HFFc6 (cell line): Measurements from ENCODE around the gene PTPRN. TPM values are rescaled to one million over a fixed set of nuclear protein-coding genes. Genes with fewer than 3 reads are reported as not detected.
"Not testable (repeated sequence)": the region's sequence is repeated elsewhere in the genome, so short reads cannot be mapped to it uniquely, and the experiment has no call there.

ENCODE experiments used
- DNase-seq: peaks from one replicate; pipeline ENCODE4 v3.0.0-alpha.2; 2018
- H3K27ac Mint-ChIP-seq: 2 replicates; pipeline ENCODE4 v1.8.0; 2020; ENCODE audit warnings: mild to moderate bottlenecking, mixed read lengths
- H3K27me3 Mint-ChIP-seq: 2 replicates; pipeline ENCODE4 v1.8.0; 2021; ENCODE audit warnings: mild to moderate bottlenecking, moderate library complexity, mixed read lengths; ENCODE audit not compliant: insufficient read depth
- H3K36me3 Mint-ChIP-seq: 2 replicates; pipeline ENCODE4 v1.8.0; 2021; ENCODE audit warnings: low read depth, mixed read lengths
- H3K4me1 Mint-ChIP-seq: 2 replicates; pipeline ENCODE4 v1.8.0; 2020; ENCODE audit warnings: low read depth, mixed read lengths
- H3K4me3 Mint-ChIP-seq: 2 replicates; pipeline ENCODE4 v1.8.0; 2020; ENCODE audit warnings: mild to moderate bottlenecking, moderate library complexity, mixed read lengths
- H3K9me3 Mint-ChIP-seq: 2 replicates; pipeline ENCODE4 v1.8.0; 2020; ENCODE audit warnings: mild to moderate bottlenecking, mixed read lengths
- CTCF ChIP-seq: fragments of 200-600 bp; sonication (generic); IDR thresholded peaks from 2 replicates; pipeline ENCODE4 v1.5.0; 2021; ENCODE audit warnings: antibody characterized with exemption, mild to moderate bottlenecking
- total RNA-seq, 6 experiments: library from RNA; stranded (reverse); fragmentation: NEBNext Ultra II Directional; extraction: Animal tissue kit (Norgen Biotek cat#: 25700); gene quantifications; 2 replicates in 1 of 6; 3 replicates in 5 of 6; pipeline ENCODE4 v1.2.3, GENCODE V29; 2021

Gene PTPRN
- total RNA-seq, 6 experiments from 2014 or later = 5.2 to 18.3 (median 15.2) TPM

DNA sequence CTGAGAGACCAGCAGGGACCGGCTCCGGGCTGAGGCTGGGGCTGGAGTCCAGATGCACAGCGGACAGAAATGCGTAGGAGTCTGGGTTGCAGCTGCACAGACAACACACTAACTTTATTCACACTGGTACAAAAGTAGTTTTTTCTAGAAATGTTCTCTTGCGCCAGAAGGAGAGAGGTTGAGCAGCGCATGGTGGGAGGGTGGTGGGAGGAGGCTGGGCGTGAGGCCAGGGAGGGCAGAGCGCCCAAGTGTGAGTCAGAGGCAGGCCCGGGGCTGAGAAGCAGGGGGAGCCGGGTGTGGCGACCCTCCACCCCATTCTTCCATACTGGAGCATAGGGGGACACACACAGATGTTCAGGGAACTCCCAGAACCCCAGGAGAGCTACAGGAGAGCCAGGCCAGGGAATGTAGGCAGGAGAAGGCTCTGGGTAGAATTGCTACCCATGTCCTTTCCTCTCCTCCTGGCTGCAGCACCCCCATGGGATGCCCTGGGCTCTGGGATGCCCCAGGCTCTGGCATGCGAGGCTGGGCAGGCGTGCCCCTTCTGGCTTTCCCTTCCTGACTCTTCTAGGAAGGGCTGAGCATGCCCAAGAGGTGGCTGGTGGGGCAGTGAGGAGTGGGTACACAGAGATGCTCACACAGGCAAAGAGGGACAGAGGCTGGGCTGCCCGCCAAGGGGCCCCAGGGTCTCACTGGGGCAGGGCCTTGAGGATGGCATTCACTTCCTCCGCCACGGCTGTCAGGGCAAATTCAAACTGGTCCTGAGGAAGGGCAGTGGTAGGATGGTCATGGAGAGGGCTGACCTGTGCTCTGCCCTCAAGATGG, 19.5 kb downstream of the PTPRN start:
- peaks cover 24% of the 10 kb centered on the region for H3K4me1 Mint-ChIP-seq
- peaks cover 9% of the 10 kb centered on the region for H3K27me3 Mint-ChIP-seq
- DNase-seq = peak; percentile 79
- H3K4me3 Mint-ChIP-seq = peak overlapping the region; percentile 49
- H3K36me3 Mint-ChIP-seq = no peaks in the 10 kb centered on the region; the same call in 1 of the 2 replicates
- no peaks in the 10 kb centered on the region for H3K9me3 Mint-ChIP-seq
- peak overlapping the region; percentile 79 for H3K27ac Mint-ChIP-seq
- TF ChIP-seq CTCF = no peak

GRCh38 chr2:219289195-219289536, 20.0 kb downstream of the PTPRN start:
- peaks cover 20% of the 10 kb centered on the region for H3K4me1 Mint-ChIP-seq

GRCh38 chr2:219287580-219288265, 21.5 kb downstream of the PTPRN start:
- Mint-ChIP-seq H3K27me3 (peaks cover 6% of the 10 kb centered on the region), H3K4me3 (no peak overlapping the region), H3K4me1 (peaks cover 18% of the 10 kb centered on the region), H3K9me3 (no peaks in the 10 kb centered on the region), H3K36me3 (peaks cover 6% of the 10 kb centered on the region; the same call in 1 of the 2 replicates), H3K27ac (no peak overlapping the region)
- no peak for DNase-seq
- no peak for TF ChIP-seq CTCF

More at GRCh38 chr2:219289195-219289536, 20.0 kb downstream of the PTPRN start:
- H3K4me3 Mint-ChIP-seq = peak overlapping the region; percentile 49; the same call in 1 of the 2 replicates
- peaks cover 7% of the 10 kb centered on the region for H3K27me3 Mint-ChIP-seq
- no peak for DNase-seq
- no peaks in the 10 kb centered on the region for H3K9me3 Mint-ChIP-seq
- no peak for TF ChIP-seq CTCF
- no peak overlapping the region; the same call in 1 of the 2 replicates for H3K27ac Mint-ChIP-seq
- no peaks in the 10 kb centered on the region; the same call in 1 of the 2 replicates for H3K36me3 Mint-ChIP-seq

DNA sequence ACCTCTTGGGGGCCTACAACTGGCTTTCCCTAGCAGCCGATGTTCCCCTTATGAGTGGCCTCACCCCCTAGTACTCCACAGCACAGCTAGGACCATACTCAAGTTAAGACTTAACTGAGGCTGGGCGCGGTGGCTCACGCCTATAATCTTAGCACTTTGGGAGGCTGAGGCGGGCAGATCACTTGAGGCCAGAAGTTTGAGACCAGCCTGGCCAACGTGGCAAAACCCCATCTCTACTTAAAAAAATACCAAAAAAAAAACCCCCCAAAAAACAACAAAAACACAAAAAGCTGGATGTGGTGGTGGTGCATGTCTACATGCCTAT, 22.1 kb downstream of the PTPRN start:
- H3K36me3 Mint-ChIP-seq, DNase-seq, H3K4me3 Mint-ChIP-seq, H3K27ac Mint-ChIP-seq, H3K27me3 Mint-ChIP-seq, H3K9me3 Mint-ChIP-seq: not testable (repeated sequence)
- H3K4me1 Mint-ChIP-seq = peaks cover 18% of the 10 kb centered on the region
- 0 out of 2 replicates have a peak, but pooled peaks have one; percentile 2 for TF ChIP-seq CTCF

- Mint-ChIP-seq H3K4me3 (no peak overlapping the region), H3K27me3 (peaks cover 5% of the 10 kb centered on the region), H3K36me3 (peaks cover 7% of the 10 kb centered on the region; the same call in 1 of the 2 replicates), H3K27ac (peak overlapping the region; percentile 19; the same call in 1 of the 2 replicates), H3K4me1 (peaks cover 18% of the 10 kb centered on the region), H3K9me3 (no peaks in the 10 kb centered on the region)
- no peak for DNase-seq
- TF ChIP-seq CTCF = peak; percentile 7; the same call in 1 of the 2 replicates
Measured at GRCh38 chr2:219286436-219287115, 22.6 kb downstream of the PTPRN start.
